ENCODE data around the gene TGIF1. TPM values are rescaled to one million over a fixed set of nuclear protein-coding genes. Genes with fewer than 3 reads are reported as not detected.

The TGIF1 gene
- total and polyA plus RNA-seq, 9 of the 15 experiments (the other 6 are each of a cell fraction or from before 2014, with no cell fraction given), result 16.1 to 77.7 (median 44.6) TPM

DNA sequence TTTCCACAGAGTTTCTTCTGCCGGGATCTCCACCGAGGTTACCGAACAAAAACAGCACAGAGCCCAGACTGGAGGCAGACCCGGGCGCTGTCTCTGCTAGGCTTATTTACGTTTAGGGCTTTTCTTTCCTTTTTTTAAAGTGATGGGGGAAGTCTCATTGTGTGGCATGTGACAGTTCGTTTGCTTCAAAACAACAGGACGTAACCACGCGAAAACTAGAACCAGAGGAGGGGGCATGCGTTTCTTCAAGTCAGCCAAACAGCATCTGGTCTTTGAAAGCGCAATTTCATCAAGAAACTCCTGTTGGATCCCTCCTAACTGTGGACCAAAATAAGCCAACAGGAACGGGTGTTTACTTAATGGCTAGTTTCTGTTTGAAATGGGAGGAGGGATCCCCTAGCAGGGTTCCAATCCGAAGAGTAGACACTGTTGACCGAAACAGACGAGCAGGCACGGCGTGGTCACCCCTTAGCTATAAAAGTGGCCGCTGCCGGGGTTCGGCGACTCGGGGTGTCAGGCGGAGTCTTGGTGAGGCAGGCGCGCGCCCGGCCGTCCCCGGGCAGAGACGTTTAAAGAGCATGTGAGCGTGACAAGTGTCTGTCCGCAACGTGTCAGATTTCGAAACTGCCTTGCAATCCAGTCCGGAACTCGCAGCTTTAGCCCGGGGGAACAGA, 997 bp upstream of the TGIF1 start (continued):
- 0 out of 2 replicates have a peak, but pooled peaks have one; percentile 23 for TF ChIP-seq MECOM (CRISPR knock-in tag; IDR thresholded peaks at IDR 0.05)
- peak; percentile 68; the same call in 1 of the 2 replicates for TF ChIP-seq HSF4 (CRISPR knock-in tag; IDR thresholded peaks at IDR 0.05; ENCODE audit: borderline replicate concordance)
- TF ChIP-seq POLR2G (IDR thresholded peaks at IDR 0.05; ENCODE audit: low read depth, low read length), result peak; percentile 84
- no peak for TF ChIP-seq ZNF41 (CRISPR knock-in tag; conservative IDR thresholded peaks at IDR 0.05)
- 0 out of 2 replicates have a peak, but pooled peaks have one; percentile 31 for TF ChIP-seq ELF4 (CRISPR knock-in tag; IDR thresholded peaks at IDR 0.05)
- TF ChIP-seq, protein P1, sequence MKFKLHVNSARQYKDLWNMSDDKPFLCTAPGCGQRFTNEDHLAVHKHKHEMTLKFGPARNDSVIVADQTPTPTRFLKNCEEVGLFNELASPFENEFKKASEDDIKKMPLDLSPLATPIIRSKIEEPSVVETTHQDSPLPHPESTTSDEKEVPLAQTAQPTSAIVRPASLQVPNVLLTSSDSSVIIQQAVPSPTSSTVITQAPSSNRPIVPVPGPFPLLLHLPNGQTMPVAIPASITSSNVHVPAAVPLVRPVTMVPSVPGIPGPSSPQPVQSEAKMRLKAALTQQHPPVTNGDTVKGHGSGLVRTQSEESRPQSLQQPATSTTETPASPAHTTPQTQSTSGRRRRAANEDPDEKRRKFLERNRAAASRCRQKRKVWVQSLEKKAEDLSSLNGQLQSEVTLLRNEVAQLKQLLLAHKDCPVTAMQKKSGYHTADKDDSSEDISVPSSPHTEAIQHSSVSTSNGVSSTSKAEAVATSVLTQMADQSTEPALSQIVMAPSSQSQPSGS (CRISPR knock-in tag; IDR thresholded peaks at IDR 0.05), result no peak
- TF ChIP-seq, protein P2, sequence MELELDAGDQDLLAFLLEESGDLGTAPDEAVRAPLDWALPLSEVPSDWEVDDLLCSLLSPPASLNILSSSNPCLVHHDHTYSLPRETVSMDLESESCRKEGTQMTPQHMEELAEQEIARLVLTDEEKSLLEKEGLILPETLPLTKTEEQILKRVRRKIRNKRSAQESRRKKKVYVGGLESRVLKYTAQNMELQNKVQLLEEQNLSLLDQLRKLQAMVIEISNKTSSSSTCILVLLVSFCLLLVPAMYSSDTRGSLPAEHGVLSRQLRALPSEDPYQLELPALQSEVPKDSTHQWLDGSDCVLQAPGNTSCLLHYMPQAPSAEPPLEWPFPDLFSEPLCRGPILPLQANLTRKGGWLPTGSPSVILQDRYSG (tag; conservative IDR thresholded peaks at IDR 0.05; ENCODE audit: low read depth), result 0 out of 2 replicates have a peak, but pooled peaks have one; percentile 61
- TF ChIP-seq CSDE1 (IDR thresholded peaks at IDR 0.05), result no peak
- TF ChIP-seq RBFOX2 (IDR thresholded peaks at IDR 0.05; ENCODE audit: low read depth, low read length), result peak; percentile 82
- no peak for TF ChIP-seq POU5F1 (IDR thresholded peaks at IDR 0.05; ENCODE audit: borderline replicate concordance, low read depth, low read length, partially characterized antibody)
- peak; percentile 80 for TF ChIP-seq RBBP5 (IDR thresholded peaks at IDR 0.05; ENCODE audit: borderline replicate concordance, insufficient read depth, low read length, poor library complexity, severe bottlenecking)
- TF ChIP-seq, protein P3, sequence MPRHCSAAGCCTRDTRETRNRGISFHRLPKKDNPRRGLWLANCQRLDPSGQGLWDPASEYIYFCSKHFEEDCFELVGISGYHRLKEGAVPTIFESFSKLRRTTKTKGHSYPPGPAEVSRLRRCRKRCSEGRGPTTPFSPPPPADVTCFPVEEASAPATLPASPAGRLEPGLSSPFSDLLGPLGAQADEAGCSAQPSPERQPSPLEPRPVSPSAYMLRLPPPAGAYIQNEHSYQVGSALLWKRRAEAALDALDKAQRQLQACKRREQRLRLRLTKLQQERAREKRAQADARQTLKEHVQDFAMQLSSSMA (CRISPR knock-in tag; IDR thresholded peaks at IDR 0.05), result peak; percentile 85; the same call in 1 of the 2 replicates
- TF ChIP-seq ZNF57 (CRISPR knock-in tag; IDR thresholded peaks at IDR 0.05), result peak; percentile 31; the same call in 1 of the 2 replicates
- TF ChIP-seq ZNF134 (CRISPR knock-in tag; conservative IDR thresholded peaks at IDR 0.05), result 0 out of 2 replicates have a peak, but pooled peaks have one; percentile 23
- TF ChIP-seq, protein P4, sequence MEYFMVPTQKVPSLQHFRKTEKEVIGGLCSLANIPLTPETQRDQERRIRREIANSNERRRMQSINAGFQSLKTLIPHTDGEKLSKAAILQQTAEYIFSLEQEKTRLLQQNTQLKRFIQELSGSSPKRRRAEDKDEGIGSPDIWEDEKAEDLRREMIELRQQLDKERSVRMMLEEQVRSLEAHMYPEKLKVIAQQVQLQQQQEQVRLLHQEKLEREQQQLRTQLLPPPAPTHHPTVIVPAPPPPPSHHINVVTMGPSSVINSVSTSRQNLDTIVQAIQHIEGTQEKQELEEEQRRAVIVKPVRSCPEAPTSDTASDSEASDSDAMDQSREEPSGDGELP (CRISPR knock-in tag; IDR thresholded peaks at IDR 0.05; ENCODE audit: borderline replicate concordance), result peak; percentile 34; the same call in 1 of the 2 replicates
- TF ChIP-seq, protein P5, sequence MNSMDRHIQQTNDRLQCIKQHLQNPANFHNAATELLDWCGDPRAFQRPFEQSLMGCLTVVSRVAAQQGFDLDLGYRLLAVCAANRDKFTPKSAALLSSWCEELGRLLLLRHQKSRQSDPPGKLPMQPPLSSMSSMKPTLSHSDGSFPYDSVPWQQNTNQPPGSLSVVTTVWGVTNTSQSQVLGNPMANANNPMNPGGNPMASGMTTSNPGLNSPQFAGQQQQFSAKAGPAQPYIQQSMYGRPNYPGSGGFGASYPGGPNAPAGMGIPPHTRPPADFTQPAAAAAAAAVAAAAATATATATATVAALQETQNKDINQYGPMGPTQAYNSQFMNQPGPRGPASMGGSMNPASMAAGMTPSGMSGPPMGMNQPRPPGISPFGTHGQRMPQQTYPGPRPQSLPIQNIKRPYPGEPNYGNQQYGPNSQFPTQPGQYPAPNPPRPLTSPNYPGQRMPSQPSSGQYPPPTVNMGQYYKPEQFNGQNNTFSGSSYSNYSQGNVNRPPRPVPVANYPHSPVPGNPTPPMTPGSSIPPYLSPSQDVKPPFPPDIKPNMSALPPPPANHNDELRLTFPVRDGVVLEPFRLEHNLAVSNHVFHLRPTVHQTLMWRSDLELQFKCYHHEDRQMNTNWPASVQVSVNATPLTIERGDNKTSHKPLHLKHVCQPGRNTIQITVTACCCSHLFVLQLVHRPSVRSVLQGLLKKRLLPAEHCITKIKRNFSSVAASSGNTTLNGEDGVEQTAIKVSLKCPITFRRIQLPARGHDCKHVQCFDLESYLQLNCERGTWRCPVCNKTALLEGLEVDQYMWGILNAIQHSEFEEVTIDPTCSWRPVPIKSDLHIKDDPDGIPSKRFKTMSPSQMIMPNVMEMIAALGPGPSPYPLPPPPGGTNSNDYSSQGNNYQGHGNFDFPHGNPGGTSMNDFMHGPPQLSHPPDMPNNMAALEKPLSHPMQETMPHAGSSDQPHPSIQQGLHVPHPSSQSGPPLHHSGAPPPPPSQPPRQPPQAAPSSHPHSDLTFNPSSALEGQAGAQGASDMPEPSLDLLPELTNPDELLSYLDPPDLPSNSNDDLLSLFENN (IDR thresholded peaks at IDR 0.05; ENCODE audit: low read depth in 2 of 2, low read length in 2 of 2), result peak in 1 of 2 experiments; percentile 42; a peak in 1 of 4 replicates
- 0 out of 2 replicates have a peak, but pooled peaks have one; percentile 76 for TF ChIP-seq KLF10 (CRISPR knock-in tag; IDR thresholded peaks at IDR 0.05)
- no peak for TF ChIP-seq EHMT2 (IDR thresholded peaks at IDR 0.05)
- TF ChIP-seq GTF2A2 (tag; IDR thresholded peaks at IDR 0.05), result 0 out of 2 replicates have a peak, but pooled peaks have one; percentile 61

All from K562 (cell line).